Tibial nerve (tissue), 4 donors: ENCODE data around the gene BAZ2A.

Experiments
- CTCF ChIP-seq, 5 experiments: fragments of 200-600 bp in 3 of 5; fragments of 450-650 bp in 2 of 5; sonication (generic) in 3 of 5; IDR thresholded peaks; one replicate each; pipeline ENCODE4 v1.5.1; 2016 to 2019; ENCODE audit warnings: antibody characterized with exemption in 5 of 5, mild to moderate bottlenecking in 3 of 5, moderate library complexity in 2 of 5
- EP300 ChIP-seq, 2 donors: sonication (generic); formaldehyde crosslinking; IDR thresholded peaks; one replicate each; pipeline ENCODE4 v1.6.1; 2017; ENCODE audit warnings: antibody characterized with exemption in 2 of 2, mild to moderate bottlenecking in 1 of 2
- POLR2A ChIP-seq, 2 donors: fragments of 450-650 bp; IDR thresholded peaks; one replicate each; pipeline ENCODE4 v1.6.1; 2017; ENCODE audit warnings: antibody characterized with exemption in 2 of 2, mild to moderate bottlenecking in 2 of 2, moderate library complexity in 2 of 2

- TF ChIP-seq POLR2A (IDR thresholded peaks at IDR 0.05): peak; percentile 97 to 99
- peak in 2 of 5 experiments; percentile 39 to 63 for TF ChIP-seq CTCF (IDR thresholded peaks at IDR 0.05)
- peak; percentile 50 to 99 for TF ChIP-seq EP300 (IDR thresholded peaks at IDR 0.05)
Measured at GRCh38 chr12:56645717-56646446, 15.8 kb upstream of the BAZ2A start, which contains the start of gene ATP5F1B.
